ENCODE data around the gene CDH6. TPM values are rescaled to one million over a fixed set of nuclear protein-coding genes. Genes with fewer than 3 reads are reported as not detected.

CDH6 gene
- total and polyA plus RNA-seq, 2 donors (not counting 3 experiments of a cell fraction or from before 2014, with no cell fraction given) = 0.06 TPM; not detected in 1

GRCh38 chr5:31303688-31304087, 110.2 kb downstream of the CDH6 start:
- Histone ChIP-seq H3K27ac (ENCODE audit: insufficient read depth, low read depth, low read length) (no peak overlapping the region), H4K20me1 (replicated peaks; ENCODE audit: control insufficient read depth, extremely low read depth, insufficient read depth, low read length) (no peaks in the 10 kb centered on the region), H2AFZ (ENCODE audit: low read depth, low read length) (no peak overlapping the region), H3K4me3 (replicated peaks in 1 of 3; ENCODE audit: insufficient read depth in 1 of 3, low read depth in 1 of 3, low read length in 3 of 3) (no peak overlapping the region), H3K9me1 (replicated peaks; ENCODE audit: control insufficient read depth, extremely low read depth, insufficient read depth, low read length) (no peaks in the 10 kb centered on the region), H3K79me2 (ENCODE audit: control insufficient read depth, insufficient read depth, low read length) (no peaks in the 10 kb centered on the region), H3K9me3 (replicated peaks; ENCODE audit: control insufficient read depth, insufficient read depth, low read length) (no peaks in the 10 kb centered on the region), H3K4me1 (ENCODE audit: control insufficient read depth, extremely low read depth, insufficient read depth, low read length) (no peaks in the 10 kb centered on the region), H3K9ac (replicated peaks; ENCODE audit: extremely low read depth, insufficient read depth, low read length) (no peak overlapping the region), H3K27me3 (ENCODE audit: control insufficient read depth in 2 of 2, insufficient read depth in 2 of 2, low read length in 2 of 2) (no peaks in the 10 kb centered on the region), H3K36me3 (ENCODE audit: control insufficient read depth in 2 of 2, extremely low read depth in 1 of 2, insufficient read depth in 2 of 2, low read length in 2 of 2) (no peaks in the 10 kb centered on the region), H3K4me2 (ENCODE audit: insufficient read depth, low read length) (no peak overlapping the region)
- intact Hi-C loops (cut with micrococcal nuclease) = no loop called here
- TF ChIP-seq GATA2 (IDR thresholded peaks at IDR 0.05; ENCODE audit: insufficient read depth, insufficient read length, low read depth, low read length) (no peak), EZH2 (IDR thresholded peaks at IDR 0.05; ENCODE audit: borderline replicate concordance, low read depth, low read length, severe bottlenecking) (no peak), FOS (IDR thresholded peaks at IDR 0.05; ENCODE audit: borderline replicate concordance, insufficient read depth, low read length) (no peak), MAX (IDR thresholded peaks at IDR 0.05; ENCODE audit: insufficient read depth, insufficient read length) (no peak)
- DNase-seq (ENCODE audit: low read depth, low spot score) (no peak), FAIRE-seq (no peak)
- dilution Hi-C loops (cut with MboI; ENCODE audit: extremely low pct_ligation_motif_present, low sequenced_read_pairs) = no loop called here
- ChIA-PET POLR2A (no interaction called here), CTCF (no interaction called here)
- BruUV-seq (replicated peaks) = no TSS peak

GRCh38 chr5:31317665-31318064, 124.2 kb downstream of the CDH6 start:
- H3K9ac ChIP-seq (replicated peaks; ENCODE audit: extremely low read depth, insufficient read depth, low read length) = no peak overlapping the region
- no TSS peak for BruUV-seq (replicated peaks)
- no peak for DNase-seq (ENCODE audit: low read depth, low spot score)

More at GRCh38 chr5:31317665-31318064, 124.2 kb downstream of the CDH6 start:
- H3K4me2 ChIP-seq (ENCODE audit: insufficient read depth, low read length) = no peak overlapping the region
- H3K79me2 ChIP-seq (ENCODE audit: control insufficient read depth, insufficient read depth, low read length) = no peaks in the 10 kb centered on the region
- ChIA-PET CTCF (no interaction called here), POLR2A (no interaction called here)
- H3K9me3 ChIP-seq (replicated peaks; ENCODE audit: control insufficient read depth, insufficient read depth, low read length) = no peaks in the 10 kb centered on the region
- FAIRE-seq = no peak
- intact Hi-C loops (cut with micrococcal nuclease) (no loop called here), dilution Hi-C loops (cut with MboI; ENCODE audit: extremely low pct_ligation_motif_present, low sequenced_read_pairs) (no loop called here)
- H4K20me1 ChIP-seq (replicated peaks; ENCODE audit: control insufficient read depth, extremely low read depth, insufficient read depth, low read length) = no peaks in the 10 kb centered on the region
- H2AFZ ChIP-seq (ENCODE audit: low read depth, low read length) = no peak overlapping the region
- no peaks in the 10 kb centered on the region for H3K27me3 ChIP-seq (ENCODE audit: control insufficient read depth in 2 of 2, insufficient read depth in 2 of 2, low read length in 2 of 2)
- no peak for TF ChIP-seq JUN (IDR thresholded peaks at IDR 0.05; ENCODE audit: borderline replicate concordance, insufficient read depth, insufficient read length, low read depth)
- no peak for TF ChIP-seq EZH2 (IDR thresholded peaks at IDR 0.05; ENCODE audit: borderline replicate concordance, low read depth, low read length, severe bottlenecking)
- no peak for TF ChIP-seq POLR2A (IDR thresholded peaks at IDR 0.05; ENCODE audit: low read depth, low read length)
- TF ChIP-seq, protein P1, sequence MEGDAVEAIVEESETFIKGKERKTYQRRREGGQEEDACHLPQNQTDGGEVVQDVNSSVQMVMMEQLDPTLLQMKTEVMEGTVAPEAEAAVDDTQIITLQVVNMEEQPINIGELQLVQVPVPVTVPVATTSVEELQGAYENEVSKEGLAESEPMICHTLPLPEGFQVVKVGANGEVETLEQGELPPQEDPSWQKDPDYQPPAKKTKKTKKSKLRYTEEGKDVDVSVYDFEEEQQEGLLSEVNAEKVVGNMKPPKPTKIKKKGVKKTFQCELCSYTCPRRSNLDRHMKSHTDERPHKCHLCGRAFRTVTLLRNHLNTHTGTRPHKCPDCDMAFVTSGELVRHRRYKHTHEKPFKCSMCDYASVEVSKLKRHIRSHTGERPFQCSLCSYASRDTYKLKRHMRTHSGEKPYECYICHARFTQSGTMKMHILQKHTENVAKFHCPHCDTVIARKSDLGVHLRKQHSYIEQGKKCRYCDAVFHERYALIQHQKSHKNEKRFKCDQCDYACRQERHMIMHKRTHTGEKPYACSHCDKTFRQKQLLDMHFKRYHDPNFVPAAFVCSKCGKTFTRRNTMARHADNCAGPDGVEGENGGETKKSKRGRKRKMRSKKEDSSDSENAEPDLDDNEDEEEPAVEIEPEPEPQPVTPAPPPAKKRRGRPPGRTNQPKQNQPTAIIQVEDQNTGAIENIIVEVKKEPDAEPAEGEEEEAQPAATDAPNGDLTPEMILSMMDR (IDR thresholded peaks at IDR 0.05; ENCODE audit: extremely low read depth in 1 of 2, insufficient read depth in 1 of 2, low read depth in 1 of 2, low read length in 2 of 2) = no peak
- no peak for TF ChIP-seq GATA2 (IDR thresholded peaks at IDR 0.05; ENCODE audit: insufficient read depth, insufficient read length, low read depth, low read length)
- TF ChIP-seq POLR2AphosphoS5 (IDR thresholded peaks at IDR 0.05; ENCODE audit: insufficient read depth, low read depth, low read length) = no peak
- TF ChIP-seq FOS (IDR thresholded peaks at IDR 0.05; ENCODE audit: borderline replicate concordance, insufficient read depth, low read length) = no peak
- TF ChIP-seq MYC (IDR thresholded peaks at IDR 0.05; ENCODE audit: low read depth, low read length) = no peak
- TF ChIP-seq MAX (IDR thresholded peaks at IDR 0.05; ENCODE audit: insufficient read depth, insufficient read length) = no peak
- H3K27ac ChIP-seq (ENCODE audit: insufficient read depth, low read depth, low read length) = no peak overlapping the region
- no peaks in the 10 kb centered on the region for H3K4me1 ChIP-seq (ENCODE audit: control insufficient read depth, extremely low read depth, insufficient read depth, low read length)
- H3K9me1 ChIP-seq (replicated peaks; ENCODE audit: control insufficient read depth, extremely low read depth, insufficient read depth, low read length) = no peaks in the 10 kb centered on the region
- no peak overlapping the region for H3K4me3 ChIP-seq (replicated peaks in 1 of 3; ENCODE audit: insufficient read depth in 1 of 3, low read depth in 1 of 3, low read length in 3 of 3)
- no peaks in the 10 kb centered on the region for H3K36me3 ChIP-seq (ENCODE audit: control insufficient read depth in 2 of 2, extremely low read depth in 1 of 2, insufficient read depth in 2 of 2, low read length in 2 of 2)
